A549 (cell line): ENCODE measurements around the gene GULP1. TPM values are rescaled to one million over a fixed set of nuclear protein-coding genes. Genes with fewer than 3 reads are reported as not detected.

Experiments used
- ATAC-seq, 2 experiments: fragments of 200-7000 bp in 1 of 2; fragments of >200 bp in 1 of 2; cut with Nextera tagmentation in 1 of 2; cut with Tn5 transposase in 1 of 2; 3 replicates each; pipeline versions ENCODE4 v1.8.0 to v1.9.1; 2018 to 2020; ENCODE audit warnings: mild to moderate bottlenecking in 1 of 2, moderate library complexity in 1 of 2
- CTCF ChIA-PET: fragments of 300-600 bp; sonication (Branson Sonifier 250); formaldehyde crosslinking; extraction: SDS; loops from one replicate; lab custom pipeline; 2021; ENCODE audit warnings: antibody characterized with exemption, inconsistent platforms; lab: Yijun Ruan, JAX
- POLR2A ChIA-PET: fragments of 350-600 bp; formaldehyde crosslinking; extraction: SDS; loops from one replicate; lab custom pipeline; 2021; ENCODE audit warnings: antibody characterized with exemption, inconsistent platforms; lab: Yijun Ruan, JAX
- DNase-seq, 2 experiments: peaks; one replicate each; pipeline versions ENCODE4 v3.0.0 to v3.0.0-alpha.2; 2011 to 2016; ENCODE audit warnings: low read depth in 1 of 2, low spot score in 1 of 2
- FAIRE-seq: peaks from 2 replicates; lab custom pipeline; 2011; peaks lifted over from hg19 to GRCh38; lab: Jason Lieb, UNC
- H3K27ac ChIP-seq, 2 experiments: fragments of >200 bp; sonication (Bioruptor Twin); formaldehyde crosslinking; 3 replicates each; pipeline ENCODE4 v1.5.1; 2016 to 2017
- H3K4me1 ChIP-seq: fragments of >200 bp; sonication (Bioruptor Twin); formaldehyde crosslinking; 3 replicates; pipeline ENCODE4 v1.6.1; 2016
- H3K4me2 ChIP-seq: fragments of >200 bp; sonication (Bioruptor Twin); formaldehyde crosslinking; 3 replicates; pipeline ENCODE4 v1.6.1; 2016
- H3K4me3 ChIP-seq: fragments of >200 bp; sonication (Bioruptor Twin); formaldehyde crosslinking; 3 replicates; pipeline ENCODE4 v1.5.1; 2016
- H3K9me3 ChIP-seq: fragments of >200 bp; sonication (Bioruptor Twin); formaldehyde crosslinking; 3 replicates; pipeline ENCODE4 v1.6.1; 2016
- CBX2 ChIP-seq: fragments of 200-600 bp; sonication (generic); IDR thresholded peaks from 2 replicates; pipeline ENCODE4 v1.6.1; 2016; ENCODE audit warnings: low read depth, mild to moderate bottlenecking, borderline replicate concordance
- CHD4 ChIP-seq: fragments of 200-600 bp; sonication (generic); IDR thresholded peaks from 2 replicates; pipeline ENCODE4 v1.6.1; 2016; ENCODE audit warnings: antibody characterized with exemption, mild to moderate bottlenecking, borderline replicate concordance
- EHF ChIP-seq: fragments of 250-450 bp; sonication (Bioruptor Pico); IDR thresholded peaks from 2 replicates; pipeline ENCODE4 v1.5.0; 2020; ENCODE audit warnings: mild to moderate bottlenecking
- EHMT2 ChIP-seq: fragments of 200-600 bp; sonication (generic); IDR thresholded peaks from 2 replicates; pipeline ENCODE4 v1.6.1; 2016; ENCODE audit warnings: antibody characterized with exemption, low read depth, mild to moderate bottlenecking, moderate library complexity
- ELK1 ChIP-seq: fragments of 150-350 bp; IDR thresholded peaks from 2 replicates; pipeline ENCODE4 v1.6.1; 2014; ENCODE audit warnings: low read depth, mild to moderate bottlenecking, low read length
- HDAC2 ChIP-seq: fragments of 200-600 bp; sonication (generic); IDR thresholded peaks from 2 replicates; pipeline ENCODE4 v1.6.1; 2016
- HMGXB4 ChIP-seq: fragments of 250-450 bp; sonication (Bioruptor Pico); IDR thresholded peaks from 2 replicates; pipeline ENCODE4 v1.5.0; 2021; ENCODE audit warnings: mild to moderate bottlenecking, moderate library complexity, borderline replicate concordance
- JUNB ChIP-seq: fragments of >200 bp; sonication (Bioruptor Twin); formaldehyde crosslinking; IDR thresholded peaks from 2 replicates; pipeline ENCODE4 v1.6.1; 2016
- KDM1A ChIP-seq: fragments of 200-600 bp; sonication (generic); IDR thresholded peaks from 2 replicates; pipeline ENCODE4 v1.6.1; 2016; ENCODE audit warnings: low read depth, mild to moderate bottlenecking
- MAZ ChIP-seq: fragments of 150-350 bp; IDR thresholded peaks from 2 replicates; pipeline ENCODE4 v1.6.1; 2014; ENCODE audit warnings: antibody characterized with exemption, low read depth, low read length, borderline replicate concordance
- MYC ChIP-seq: IDR thresholded peaks from 2 replicates; pipeline ENCODE4 v1.6.1; 2012; ENCODE audit warnings: mild to moderate bottlenecking, inconsistent platforms, low read length, improper control_type of control experiment, borderline replicate concordance
- POLR2A ChIP-seq: IDR thresholded peaks from 2 replicates; pipeline ENCODE4 v1.6.1; 2012; ENCODE audit warnings: mild to moderate bottlenecking, low read length
- POLR2AphosphoS2 ChIP-seq: conservative IDR thresholded peaks from 2 replicates; pipeline ENCODE4 v1.6.1; 2012; ENCODE audit warnings: low read length, improper control_type of control experiment, inconsistent platforms
- RAD21 ChIP-seq, 2 experiments: fragments of >200 bp in 1 of 2; sonication (Bioruptor Twin) in 1 of 2; formaldehyde crosslinking in 1 of 2; IDR thresholded peaks in 1 of 2; conservative IDR thresholded peaks in 1 of 2; 2 replicates in 1 of 2; 3 replicates in 1 of 2; pipeline ENCODE4 v1.6.1; 2012 to 2018; ENCODE audit warnings: inconsistent platforms in 1 of 2
- RARB ChIP-seq: fragments of 250-450 bp; sonication (Bioruptor Pico); IDR thresholded peaks from 2 replicates; pipeline ENCODE4 v1.8.0; 2021; ENCODE audit warnings: mild to moderate bottlenecking, moderate library complexity
- RCOR1 ChIP-seq: fragments of 150-350 bp; IDR thresholded peaks from 2 replicates; pipeline ENCODE4 v1.6.1; 2014; ENCODE audit warnings: antibody characterized with exemption, low read length, low read depth
- REST ChIP-seq: fragments of 200-600 bp; sonication (generic); IDR thresholded peaks from 2 replicates; pipeline ENCODE4 v1.6.1; 2016; ENCODE audit warnings: antibody characterized with exemption, mild to moderate bottlenecking, moderate library complexity
- RNF2 ChIP-seq: fragments of 200-600 bp; sonication (generic); IDR thresholded peaks from 2 replicates; pipeline ENCODE4 v1.6.1; 2016; ENCODE audit warnings: low read depth, mild to moderate bottlenecking, antibody characterized with exemption, moderate library complexity, borderline replicate concordance
- TP53 ChIP-seq: fragments of 250-450 bp; sonication (Bioruptor Pico); IDR thresholded peaks from 2 replicates; pipeline ENCODE4 v1.5.0; 2021; ENCODE audit warnings: mild to moderate bottlenecking, moderate library complexity
- ZSCAN20 ChIP-seq: fragments of 250-450 bp; sonication (Bioruptor Pico); IDR thresholded peaks from 2 replicates; pipeline ENCODE4 v1.8.0; 2022; ENCODE audit warnings: mild to moderate bottlenecking, moderate library complexity
- WGBS: methylation state at CpG from one replicate; pipeline ENCODE4 v1.1.6; 2017; ENCODE audit errors: missing lambda C conversion rate; 5-methylcytosine and 5-hydroxymethylcytosine counted together
- polyA plus RNA-seq, 4 experiments: library from polyadenylated mRNA; depleted of rRNA in 3 of 4; stranded (reverse); fragments of >200 nt; fragmentation: RNase III in 1 of 4; extraction: RNeasy Plus Mini Kit Qiagen cat#74134 plus additional on column Dnase treatment in 1 of 4; gene quantifications; 2 replicates in 3 of 4; 3 replicates in 1 of 4; pipeline ENCODE4 v1.2.3, GENCODE V29; 2011 to 2017
- TF ChIP-seq, protein P1 (sequence below): fragments of 450-650 bp; IDR thresholded peaks from 2 replicates; pipeline ENCODE4 v1.6.1; 2014; ENCODE audit warnings: antibody characterized with exemption
- TF ChIP-seq, protein P2 (sequence below): fragments of >200 bp; sonication (Bioruptor Twin); formaldehyde crosslinking; IDR thresholded peaks from 2 replicates; pipeline ENCODE4 v1.6.1; 2016
- TF ChIP-seq, protein P3 (sequence below): IDR thresholded peaks from 2 replicates; pipeline ENCODE4 v1.6.1; 2012

Gene GULP1
- polyA plus RNA-seq, 2 of the 4 experiments (the other 2 are of a cell fraction): 30.7 to 89.2 TPM

DNA sequence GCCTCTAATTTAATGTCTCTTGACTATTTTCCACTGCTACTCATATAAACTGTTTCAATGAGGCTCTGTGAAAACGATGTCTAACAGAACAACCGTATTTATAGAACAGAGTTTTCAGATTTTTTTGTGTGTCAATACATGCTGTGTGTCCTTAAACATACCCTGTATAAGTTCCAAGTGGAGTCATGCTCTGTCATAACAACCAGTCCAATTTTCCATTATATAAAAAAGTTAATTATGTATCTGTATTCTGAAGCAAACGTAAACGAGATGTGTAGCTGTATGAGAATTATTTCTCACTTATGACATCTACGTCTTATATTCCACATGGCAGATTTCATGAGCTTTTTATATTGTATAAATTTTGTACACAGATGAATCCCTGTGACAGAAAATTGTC lies 13.9 kb upstream of the GULP1 start:
- ATAC-seq (no peak), FAIRE-seq (no peak), DNase-seq (no peak)
- no peak overlapping the region for H3K27ac ChIP-seq
- 87% methylated on average over 5 of the region's 5 CpGs for WGBS
- POLR2A ChIA-PET: no interaction called here
- peaks cover 17% of the 10 kb centered on the region; the same call in 2 of the 3 replicates for H3K4me1 ChIP-seq
- CTCF ChIA-PET: no interaction called here
- H3K4me3 ChIP-seq: no peak overlapping the region
- TF ChIP-seq MAZ: no peak
- no peak for TF ChIP-seq CHD4
- TF ChIP-seq JUNB: no peak
- no peak for TF ChIP-seq EHF (CRISPR knock-in tag)
- no peak for TF ChIP-seq POLR2AphosphoS2
- TF ChIP-seq KDM1A: no peak
- no peak for TF ChIP-seq ZSCAN20 (CRISPR knock-in tag)
- no peak for TF ChIP-seq RNF2
- no peak for TF ChIP-seq HDAC2
- no peak for TF ChIP-seq ELK1
- TF ChIP-seq, protein P1, sequence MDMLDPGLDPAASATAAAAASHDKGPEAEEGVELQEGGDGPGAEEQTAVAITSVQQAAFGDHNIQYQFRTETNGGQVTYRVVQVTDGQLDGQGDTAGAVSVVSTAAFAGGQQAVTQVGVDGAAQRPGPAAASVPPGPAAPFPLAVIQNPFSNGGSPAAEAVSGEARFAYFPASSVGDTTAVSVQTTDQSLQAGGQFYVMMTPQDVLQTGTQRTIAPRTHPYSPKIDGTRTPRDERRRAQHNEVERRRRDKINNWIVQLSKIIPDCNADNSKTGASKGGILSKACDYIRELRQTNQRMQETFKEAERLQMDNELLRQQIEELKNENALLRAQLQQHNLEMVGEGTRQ: no peak
- TF ChIP-seq EHMT2: no peak
- TF ChIP-seq TP53 (CRISPR knock-in tag): no peak
- no peak overlapping the region for H3K4me2 ChIP-seq
- H3K9me3 ChIP-seq: peaks cover 5% of the 10 kb centered on the region; the same call in 1 of the 3 replicates

- no peak for TF ChIP-seq CBX2
- no peak for TF ChIP-seq KDM1A
- TF ChIP-seq, all 56 proteins: peak for 0
- ATAC-seq (no peak), FAIRE-seq (no peak), DNase-seq (no peak)
- peaks cover 6% of the 10 kb centered on the region; the same call in 1 of the 3 replicates for H3K9me3 ChIP-seq
- ChIA-PET CTCF (interaction anchor here (1.0 kb wide), 1 partner anchor 12 kb away, joined by 3 read pairs; no protein-coding TSS in a partner anchor), POLR2A (no interaction called here)
- H3K4me1 ChIP-seq: peaks cover 17% of the 10 kb centered on the region; the same call in 2 of the 3 replicates
- H3K27ac ChIP-seq: peak overlapping the region in 1 of 2 experiments; percentile 3; a peak in 1 of 6 replicates
- no peak overlapping the region for H3K4me3 ChIP-seq
- 0 out of 3 replicates have a peak overlapping the region, but pooled peaks have one; percentile 7 for H3K4me2 ChIP-seq
- 89% methylated on average over 11 of the region's 11 CpGs for WGBS
Measured at GRCh38 chr2:188278388-188279092, 13.1 kb upstream of the GULP1 start.

GRCh38 chr2:188279093-188279445 lies 12.6 kb upstream of the GULP1 start:
- peak overlapping the region in 1 of 2 experiments; percentile 3; a peak in 1 of 6 replicates for H3K27ac ChIP-seq
- 0 out of 3 replicates have a peak overlapping the region, but pooled peaks have one; percentile 7 for H3K4me2 ChIP-seq
- peaks cover 6% of the 10 kb centered on the region; the same call in 1 of the 3 replicates for H3K9me3 ChIP-seq
- FAIRE-seq (no peak), ATAC-seq (no peak), DNase-seq (no peak)
- ChIA-PET CTCF (interaction anchor here (1.0 kb wide), 1 partner anchor 11 kb away, joined by 3 read pairs; no protein-coding TSS in a partner anchor), POLR2A (no interaction called here)
- H3K4me3 ChIP-seq: no peak overlapping the region
- WGBS: 61% methylated on average over 2 of the region's 2 CpGs
- H3K4me1 ChIP-seq: peaks cover 17% of the 10 kb centered on the region; the same call in 2 of the 3 replicates
- TF ChIP-seq REST (no peak), CHD4 (no peak), MYC (no peak), MAZ (no peak), RCOR1 (no peak), HDAC2 (no peak), RARB (CRISPR knock-in tag) (no peak), RAD21 (conservative IDR thresholded peaks at IDR 0.05 in 1 of 2, IDR thresholded peaks at IDR 0.05 in 1 of 2) (no peak), EHF (CRISPR knock-in tag) (no peak), HMGXB4 (CRISPR knock-in tag) (no peak), POLR2A (no peak), ZSCAN20 (CRISPR knock-in tag) (no peak)
- TF ChIP-seq, protein P2, sequence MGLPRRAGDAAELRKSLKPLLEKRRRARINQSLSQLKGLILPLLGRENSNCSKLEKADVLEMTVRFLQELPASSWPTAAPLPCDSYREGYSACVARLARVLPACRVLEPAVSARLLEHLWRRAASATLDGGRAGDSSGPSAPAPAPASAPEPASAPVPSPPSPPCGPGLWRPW: no peak
- TF ChIP-seq, protein P3, sequence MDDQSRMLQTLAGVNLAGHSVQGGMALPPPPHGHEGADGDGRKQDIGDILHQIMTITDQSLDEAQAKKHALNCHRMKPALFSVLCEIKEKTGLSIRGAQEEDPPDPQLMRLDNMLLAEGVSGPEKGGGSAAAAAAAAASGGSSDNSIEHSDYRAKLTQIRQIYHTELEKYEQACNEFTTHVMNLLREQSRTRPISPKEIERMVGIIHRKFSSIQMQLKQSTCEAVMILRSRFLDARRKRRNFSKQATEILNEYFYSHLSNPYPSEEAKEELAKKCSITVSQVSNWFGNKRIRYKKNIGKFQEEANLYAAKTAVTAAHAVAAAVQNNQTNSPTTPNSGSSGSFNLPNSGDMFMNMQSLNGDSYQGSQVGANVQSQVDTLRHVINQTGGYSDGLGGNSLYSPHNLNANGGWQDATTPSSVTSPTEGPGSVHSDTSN: no peak
